COR-L47 (cell line): ENCODE measurements around the gene TMC8.
A peak's percentile ranks its signal among the peaks of the same experiment; 100 is the strongest.
"Not testable (repeated sequence)": the region's sequence is repeated elsewhere in the genome, so short reads cannot be mapped to it uniquely, and the experiment has no call there.

Experiments
- DNase-seq: peaks from one replicate; lab custom pipeline; 2025; lab: John Stamatoyannopoulos, UW

TMC8 gene

DNA sequence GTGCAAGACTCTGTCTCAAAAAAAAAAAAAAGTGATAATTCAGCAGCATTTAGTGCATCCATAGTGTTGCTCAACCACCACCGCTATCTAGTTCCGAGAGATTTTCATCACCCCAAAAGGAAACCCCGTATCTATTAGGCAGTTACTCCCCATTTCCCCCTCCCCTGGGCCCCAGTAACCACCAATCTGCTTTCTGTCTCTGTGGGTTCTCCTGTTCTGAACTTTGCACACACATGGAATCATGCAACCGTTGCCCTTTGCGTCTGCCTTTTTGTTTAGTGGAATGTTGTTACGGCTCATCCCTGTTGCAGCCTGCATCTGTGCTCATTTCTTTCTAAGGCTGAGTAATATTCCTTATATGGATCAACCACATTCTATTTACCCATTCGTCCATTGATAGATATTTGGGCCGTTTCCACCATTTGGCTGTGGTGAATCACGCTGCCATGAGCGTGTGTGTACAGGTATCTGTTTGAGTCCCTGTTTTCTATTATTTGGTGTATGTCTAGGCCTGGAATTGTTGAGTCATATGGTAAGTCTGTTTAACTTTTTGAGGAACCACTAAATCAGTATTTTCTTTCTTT, 29.1 kb downstream of the TMC8 start:
- no peak for DNase-seq

DNA sequence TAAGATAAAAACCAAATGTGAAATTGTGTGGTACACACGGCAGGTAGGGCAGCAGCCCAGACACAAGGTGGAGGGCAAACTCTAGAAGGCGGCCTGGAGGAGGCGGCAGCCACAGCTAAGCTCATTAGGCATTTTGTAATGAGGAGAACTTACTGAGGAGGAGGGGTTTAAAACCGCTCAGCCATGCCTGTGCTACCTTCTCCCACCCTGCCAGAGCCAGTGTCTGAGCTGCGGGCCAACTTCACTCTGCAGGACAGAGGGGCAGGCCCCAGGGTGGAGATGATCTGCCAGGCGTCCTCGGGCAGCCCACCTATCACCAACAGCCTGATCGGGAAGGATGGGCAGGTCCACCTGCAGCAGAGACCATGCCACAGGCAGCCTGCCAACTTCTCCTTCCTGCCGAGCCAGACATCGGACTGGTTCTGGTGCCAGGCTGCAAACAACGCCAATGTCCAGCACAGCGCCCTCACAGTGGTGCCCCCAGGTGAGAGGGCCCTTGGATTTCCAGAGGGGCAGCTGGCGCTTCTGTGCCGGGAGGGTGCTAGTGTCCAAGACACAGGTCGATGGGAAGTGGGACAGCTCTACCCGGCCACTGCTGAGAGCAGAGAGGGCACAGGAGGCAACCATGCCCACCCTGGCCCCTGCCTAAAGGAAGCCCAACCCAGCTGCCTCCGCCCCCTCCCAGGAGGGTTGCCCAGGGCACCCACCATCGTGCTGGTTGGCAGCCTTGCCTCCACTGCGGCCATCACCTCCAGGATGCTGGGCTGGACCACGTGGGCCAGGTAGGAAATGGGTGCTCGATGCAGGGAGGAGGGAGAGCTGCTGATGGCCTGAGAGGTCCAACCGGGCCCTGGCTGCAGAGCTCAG, 33.5 kb downstream of the TMC8 start:
- peak; percentile 49 for DNase-seq

DNA sequence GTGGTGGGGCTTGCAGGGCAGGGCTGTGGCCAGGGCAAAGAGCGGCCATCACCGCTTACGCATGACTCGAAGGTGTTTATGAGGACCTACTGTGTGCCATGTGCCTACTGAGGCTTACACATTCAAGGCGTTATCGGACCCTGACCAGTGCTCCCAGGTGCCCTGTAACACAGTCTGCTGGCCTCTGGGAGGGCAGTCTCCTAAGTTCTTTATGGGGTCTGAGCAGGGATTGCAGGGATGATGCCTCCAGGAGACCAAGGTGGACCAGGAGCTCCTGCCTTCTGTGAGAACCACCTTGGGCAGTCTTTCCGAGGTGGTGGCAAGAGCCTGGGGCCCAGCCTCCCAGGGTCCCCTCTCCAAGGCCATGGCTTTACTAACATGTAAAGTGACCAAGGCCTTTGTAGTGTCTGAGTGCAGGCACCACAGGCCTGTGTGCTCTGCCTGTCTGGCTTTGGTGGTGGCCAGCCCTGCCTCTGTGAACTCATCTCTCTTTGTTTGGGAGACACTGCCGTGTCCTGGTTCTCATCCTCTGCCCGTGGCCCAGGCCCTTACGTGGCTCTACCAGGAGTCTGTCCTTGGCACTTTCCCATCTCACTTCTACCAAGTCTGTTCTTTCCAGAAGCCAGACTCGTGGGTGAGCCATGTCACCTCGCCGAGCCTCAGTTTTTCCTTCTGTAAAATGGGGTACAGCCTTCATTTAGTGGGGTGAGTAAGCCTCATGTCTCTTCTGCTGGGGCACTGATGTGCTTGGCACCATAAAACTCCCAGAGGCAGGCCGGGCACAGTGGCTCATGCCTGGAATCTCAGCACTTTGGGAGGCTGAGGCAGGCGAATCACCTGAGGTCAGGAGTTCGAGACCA, 34.4 kb downstream of the TMC8 start:
- DNase-seq, result no peak

DNA sequence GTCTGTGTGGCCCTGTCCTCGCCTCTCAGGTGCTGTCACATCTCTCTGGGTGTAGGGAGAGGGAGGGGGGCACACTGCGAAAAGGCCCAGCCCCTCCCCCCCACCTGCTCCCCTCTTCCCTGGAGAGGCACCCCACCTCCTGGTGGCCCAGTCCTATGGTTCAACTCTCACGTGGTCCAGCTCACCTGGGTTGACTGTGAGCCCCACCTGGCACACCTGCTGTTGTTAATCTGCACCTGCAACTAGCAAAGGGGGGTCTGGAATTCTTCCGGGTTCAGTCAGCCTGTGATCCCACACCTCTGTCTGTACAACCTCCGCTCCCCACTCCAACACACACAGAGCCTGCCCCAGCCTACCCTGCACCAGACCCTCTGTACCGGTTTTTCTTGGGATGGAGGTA, 35.8 kb downstream of the TMC8 start:
- DNase-seq, result no peak

DNA sequence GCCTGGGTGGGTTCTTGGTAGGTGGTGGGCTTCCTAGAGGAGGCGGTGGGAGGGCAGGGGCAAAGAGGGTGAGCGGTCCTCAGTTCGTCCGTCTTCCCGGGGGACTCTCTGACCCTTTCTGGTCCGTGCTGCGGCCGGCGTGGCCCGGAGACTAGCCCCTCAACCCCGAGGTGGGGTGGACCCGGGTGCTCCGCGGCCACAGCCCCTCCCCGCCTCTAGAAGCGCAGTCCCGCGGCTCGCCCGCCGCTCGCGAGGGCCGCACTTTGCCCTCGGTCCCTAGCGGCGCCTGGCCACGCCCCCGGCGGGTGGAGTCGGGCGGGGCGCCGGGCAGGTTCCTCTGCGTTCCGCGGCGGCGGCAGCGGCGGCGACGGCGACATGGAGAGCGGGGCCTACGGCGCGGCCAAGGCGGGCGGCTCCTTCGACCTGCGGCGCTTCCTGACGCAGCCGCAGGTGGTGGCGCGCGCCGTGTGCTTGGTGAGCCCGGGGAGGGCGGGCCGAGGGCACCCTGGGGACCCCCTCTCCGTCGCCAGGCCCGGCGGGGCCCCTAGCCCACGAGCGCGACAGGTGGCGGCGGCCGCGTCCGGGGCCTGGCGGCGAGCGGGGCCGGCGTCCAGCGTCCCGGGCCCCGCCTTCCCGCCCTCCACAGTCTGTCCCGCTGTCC, 37.8 kb downstream of the TMC8 start, which contains the start of gene SYNGR2:
Gene SYNGR2 (plus strand): TSS at position 340 of the 661 bp plus-strand sequence. CDS start 36 bp downstream, at position 376.
- DNase-seq, result peak; percentile 74

DNA sequence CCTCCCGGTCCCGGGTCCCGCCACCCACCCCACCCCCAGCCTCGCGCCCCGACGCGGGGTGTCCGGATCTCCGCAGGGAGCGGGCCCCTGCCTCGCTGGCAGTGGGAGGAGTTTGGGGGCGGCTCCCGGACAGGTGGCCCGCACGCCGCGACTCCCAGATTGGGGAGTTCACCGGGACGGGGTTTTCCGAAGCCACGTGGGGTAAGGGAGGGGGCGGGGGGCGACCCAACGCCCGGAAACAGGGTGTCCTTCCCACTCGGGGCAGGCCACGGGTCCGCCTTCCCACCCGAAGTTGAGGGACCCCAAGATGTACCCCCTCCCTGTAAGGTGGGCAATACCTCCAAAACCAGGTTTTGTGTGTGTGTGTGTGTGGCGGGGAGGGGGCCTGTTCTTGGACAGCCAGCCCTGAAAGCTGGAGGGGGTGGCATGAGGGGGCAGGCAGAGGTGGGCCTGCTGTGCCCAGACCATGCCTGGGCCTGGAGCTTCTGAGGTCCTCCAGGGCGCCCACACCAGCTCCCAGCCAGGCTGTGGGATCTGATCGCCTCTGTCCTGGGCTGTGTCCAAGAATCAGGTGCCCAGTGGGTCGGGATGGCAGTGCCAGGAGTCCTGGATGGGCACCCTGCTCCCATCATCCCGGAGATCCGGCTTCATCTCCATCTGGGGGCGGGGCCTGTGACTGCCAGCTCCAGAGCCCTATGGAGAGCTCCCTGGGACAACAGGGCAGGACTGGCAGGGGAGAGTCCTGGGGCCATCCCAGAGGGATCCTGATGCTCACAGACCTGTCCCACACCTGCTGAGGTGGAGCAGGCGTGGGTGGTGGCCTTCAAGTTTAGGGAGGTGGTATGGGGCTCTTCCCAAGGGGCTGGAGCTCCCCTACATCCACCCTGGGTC, 38.6 kb downstream of the TMC8 start:
- DNase-seq, result peak; percentile 30

DNA sequence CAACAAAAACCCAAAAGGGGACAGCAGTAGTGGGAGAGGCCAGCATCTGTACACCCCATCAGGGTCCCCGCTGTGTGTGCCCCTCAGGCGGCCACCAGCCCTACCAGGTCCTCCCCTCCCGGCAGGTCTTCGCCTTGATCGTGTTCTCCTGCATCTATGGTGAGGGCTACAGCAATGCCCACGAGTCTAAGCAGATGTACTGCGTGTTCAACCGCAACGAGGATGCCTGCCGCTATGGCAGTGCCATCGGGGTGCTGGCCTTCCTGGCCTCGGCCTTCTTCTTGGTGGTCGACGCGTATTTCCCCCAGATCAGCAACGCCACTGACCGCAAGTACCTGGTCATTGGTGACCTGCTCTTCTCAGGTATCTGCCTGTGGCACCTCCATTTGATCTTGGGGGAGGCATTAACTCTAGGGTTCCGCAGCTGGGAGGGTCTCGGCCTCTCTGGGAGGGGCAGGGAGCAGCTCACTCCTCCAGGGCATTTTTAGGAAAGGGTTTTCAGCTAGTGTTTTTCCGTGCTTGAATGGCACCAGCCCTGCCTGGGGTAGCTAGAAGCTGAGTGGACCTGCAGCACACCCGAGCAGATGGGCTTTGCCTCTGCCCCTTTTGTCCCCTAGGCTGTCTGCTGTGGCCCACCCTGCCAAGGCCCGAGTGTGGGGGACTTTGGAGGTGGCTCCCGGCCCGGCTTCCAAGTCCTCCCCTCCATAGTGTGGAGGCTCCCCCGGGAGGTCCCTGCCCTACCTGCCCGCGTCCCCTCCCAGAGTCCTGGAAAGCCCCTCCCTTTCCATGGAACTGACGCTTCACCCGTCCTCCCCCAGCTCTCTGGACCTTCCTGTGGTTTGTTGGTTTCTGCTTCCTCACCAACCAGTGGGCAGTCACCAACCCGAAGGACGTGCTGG, 40.4 kb downstream of the TMC8 start:
- no peak for DNase-seq

DNA sequence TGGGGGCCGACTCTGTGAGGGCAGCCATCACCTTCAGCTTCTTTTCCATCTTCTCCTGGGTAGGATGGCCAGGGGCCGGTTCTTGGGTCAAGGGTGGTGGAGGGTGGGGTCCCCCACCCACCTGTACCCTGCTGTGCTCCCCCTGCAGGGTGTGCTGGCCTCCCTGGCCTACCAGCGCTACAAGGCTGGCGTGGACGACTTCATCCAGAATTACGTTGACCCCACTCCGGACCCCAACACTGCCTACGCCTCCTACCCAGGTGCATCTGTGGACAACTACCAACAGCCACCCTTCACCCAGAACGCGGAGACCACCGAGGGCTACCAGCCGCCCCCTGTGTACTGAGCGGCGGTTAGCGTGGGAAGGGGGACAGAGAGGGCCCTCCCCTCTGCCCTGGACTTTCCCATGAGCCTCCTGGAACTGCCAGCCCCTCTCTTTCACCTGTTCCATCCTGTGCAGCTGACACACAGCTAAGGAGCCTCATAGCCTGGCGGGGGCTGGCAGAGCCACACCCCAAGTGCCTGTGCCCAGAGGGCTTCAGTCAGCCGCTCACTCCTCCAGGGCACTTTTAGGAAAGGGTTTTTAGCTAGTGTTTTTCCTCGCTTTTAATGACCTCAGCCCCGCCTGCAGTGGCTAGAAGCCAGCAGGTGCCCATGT, 41.1 kb downstream of the TMC8 start:
- DNase-seq, result not testable (repeated sequence)

DNA sequence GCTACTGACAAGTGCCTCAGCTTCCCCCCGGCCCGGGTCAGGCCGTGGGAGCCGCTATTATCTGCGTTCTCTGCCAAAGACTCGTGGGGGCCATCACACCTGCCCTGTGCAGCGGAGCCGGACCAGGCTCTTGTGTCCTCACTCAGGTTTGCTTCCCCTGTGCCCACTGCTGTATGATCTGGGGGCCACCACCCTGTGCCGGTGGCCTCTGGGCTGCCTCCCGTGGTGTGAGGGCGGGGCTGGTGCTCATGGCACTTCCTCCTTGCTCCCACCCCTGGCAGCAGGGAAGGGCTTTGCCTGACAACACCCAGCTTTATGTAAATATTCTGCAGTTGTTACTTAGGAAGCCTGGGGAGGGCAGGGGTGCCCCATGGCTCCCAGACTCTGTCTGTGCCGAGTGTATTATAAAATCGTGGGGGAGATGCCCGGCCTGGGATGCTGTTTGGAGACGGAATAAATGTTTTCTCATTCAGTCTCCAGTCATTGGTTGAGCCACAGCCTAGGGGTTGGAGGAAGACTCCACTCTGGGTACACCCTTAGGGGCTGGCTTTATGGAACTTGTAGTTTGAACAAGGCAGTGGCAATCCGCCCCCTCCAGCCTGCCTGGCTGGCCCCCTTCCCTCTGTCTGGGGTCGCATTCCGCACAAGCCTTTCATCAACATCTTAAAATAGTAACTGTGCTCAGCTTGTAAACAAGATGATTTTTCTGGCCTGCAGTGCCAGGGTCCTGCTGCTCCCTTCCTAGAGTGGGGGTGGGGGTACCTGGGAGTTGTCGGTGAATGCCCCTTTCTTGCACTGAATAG, 41.9 kb downstream of the TMC8 start:
- DNase-seq, result peak; percentile 49

DNA sequence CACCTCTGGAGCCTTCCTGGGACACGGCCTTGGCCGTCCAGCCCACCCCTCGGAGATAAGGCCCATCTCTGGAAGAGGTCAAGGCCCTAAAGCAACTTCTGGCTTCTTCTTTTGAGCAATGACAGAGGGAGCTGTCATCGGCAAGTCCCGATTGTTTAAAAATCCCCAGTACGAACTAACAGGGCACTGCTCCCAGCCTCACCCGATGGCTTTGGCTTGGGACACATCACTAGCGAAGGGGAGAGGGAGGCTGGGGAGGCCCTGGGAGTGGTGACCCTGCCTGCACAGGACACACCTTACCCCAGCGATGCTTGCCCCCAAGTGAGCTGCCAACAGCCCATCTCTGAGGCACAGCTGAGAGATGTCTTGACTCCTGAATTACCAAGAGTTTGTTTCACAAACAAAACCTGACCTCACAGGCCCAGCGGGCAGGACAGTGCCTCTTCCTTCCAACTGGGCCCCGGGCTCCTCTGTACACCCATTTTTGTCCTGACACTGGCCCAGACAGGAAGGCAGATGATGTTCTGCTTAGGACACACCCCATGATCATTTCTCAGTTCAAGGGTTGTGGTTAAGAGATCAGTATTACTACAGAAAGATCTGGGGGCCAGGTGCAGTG, 42.6 kb downstream of the TMC8 start:
- DNase-seq, result no peak

DNA sequence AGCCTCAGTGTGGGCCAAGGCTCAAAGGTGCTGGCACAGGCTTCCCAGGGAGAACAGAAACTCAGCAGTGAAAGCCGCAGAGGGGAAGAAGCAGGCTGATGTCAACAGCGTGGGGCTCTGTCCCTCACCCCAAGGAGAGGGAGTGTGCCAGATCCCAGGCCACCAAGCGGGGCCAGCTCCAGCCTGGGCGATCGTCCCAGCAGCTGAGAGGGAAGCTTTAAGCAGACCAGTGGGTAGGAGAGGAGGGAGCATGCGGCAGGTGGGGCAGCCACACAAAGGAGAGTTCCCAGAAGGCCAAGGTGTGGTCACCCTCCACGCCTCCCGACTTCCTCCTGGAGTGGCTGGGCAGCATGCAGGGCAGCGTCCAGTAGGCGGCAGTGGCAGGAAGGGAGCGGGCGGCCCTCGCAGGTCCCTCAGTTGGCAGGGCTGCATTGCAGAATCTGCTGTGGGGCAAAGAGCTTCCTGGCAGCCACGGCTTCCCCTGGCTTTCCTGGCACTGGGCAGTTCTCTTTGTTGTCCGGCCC, 43.8 kb downstream of the TMC8 start:
- no peak for DNase-seq

DNA sequence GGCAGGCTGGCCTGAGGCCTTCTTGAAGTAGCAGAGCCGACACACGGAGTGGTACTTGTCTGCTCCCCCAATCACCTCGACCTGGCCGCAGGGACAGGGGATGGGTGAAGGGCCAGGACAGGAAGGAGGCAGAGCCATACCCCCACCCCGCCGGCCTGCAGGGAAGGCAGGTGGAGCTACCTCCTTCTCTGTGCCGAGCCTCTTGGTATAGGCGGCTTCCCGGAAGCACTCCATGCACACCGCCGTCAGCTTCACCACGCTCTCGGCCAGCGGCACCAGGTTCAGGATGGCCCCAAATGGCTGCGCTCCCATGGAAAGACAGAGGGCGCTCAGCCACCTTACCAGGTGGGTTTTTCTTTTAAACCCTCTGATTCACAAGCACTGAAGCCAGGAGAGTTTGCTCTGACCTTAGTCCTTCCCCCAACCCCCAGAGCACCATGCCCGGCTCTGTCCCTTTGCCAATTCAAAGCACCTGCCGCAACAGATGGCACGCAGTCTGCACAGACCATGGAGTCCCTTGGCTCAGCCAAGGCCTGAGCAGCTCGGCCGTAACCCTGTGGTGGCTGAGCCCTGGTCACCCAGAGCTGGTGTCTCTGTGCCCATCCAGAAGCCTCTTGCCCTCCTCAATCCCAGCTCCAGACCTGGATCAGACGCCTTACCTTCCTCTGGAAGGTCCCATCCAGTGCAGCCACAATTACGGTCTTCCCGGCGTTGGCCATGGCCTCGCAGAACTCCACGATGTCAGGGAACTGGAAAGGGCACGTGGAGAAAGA, 44.5 kb downstream of the TMC8 start:
- DNase-seq, result no peak

DNA sequence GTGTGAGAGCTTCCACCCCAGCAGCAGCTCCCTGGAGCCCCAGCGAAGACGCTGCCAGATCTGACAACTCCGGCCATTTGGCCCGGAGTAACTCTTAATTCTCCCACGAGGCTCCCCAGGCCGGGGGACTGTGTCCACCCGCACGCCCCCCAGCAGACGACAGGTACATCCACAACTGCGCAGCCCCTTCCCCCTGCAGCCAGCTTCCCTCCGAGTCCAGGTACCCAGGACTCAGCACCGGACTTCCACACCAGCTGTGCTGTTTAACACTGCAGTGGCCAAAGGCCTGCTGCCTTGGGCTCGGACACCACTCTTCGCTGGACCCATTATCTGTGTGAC, 45.0 kb downstream of the TMC8 start:
- no peak for DNase-seq

DNA sequence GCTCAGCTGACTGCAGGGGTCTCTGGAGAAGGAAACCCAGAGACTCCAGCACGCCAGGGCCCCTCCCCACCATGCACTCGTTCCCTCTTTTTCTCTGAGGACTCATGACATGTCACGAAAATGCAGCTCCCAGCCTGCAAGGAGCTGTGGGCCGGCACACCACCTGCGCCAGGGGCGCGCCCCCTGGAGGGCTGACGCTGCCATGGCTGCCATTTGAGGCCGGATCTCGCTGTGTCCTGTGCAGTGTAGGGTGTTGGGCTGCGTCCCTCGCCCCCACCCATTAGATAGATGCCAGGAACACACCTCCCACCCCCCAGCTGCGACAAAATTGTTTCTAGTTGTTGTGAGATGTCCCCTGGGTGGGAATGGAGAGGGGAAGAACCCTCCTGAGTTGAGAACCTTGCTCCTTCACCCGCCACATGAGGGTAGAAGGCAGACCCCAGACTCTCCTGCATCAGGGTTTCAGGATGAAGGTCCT, 46.0 kb downstream of the TMC8 start:
- no peak for DNase-seq

DNA sequence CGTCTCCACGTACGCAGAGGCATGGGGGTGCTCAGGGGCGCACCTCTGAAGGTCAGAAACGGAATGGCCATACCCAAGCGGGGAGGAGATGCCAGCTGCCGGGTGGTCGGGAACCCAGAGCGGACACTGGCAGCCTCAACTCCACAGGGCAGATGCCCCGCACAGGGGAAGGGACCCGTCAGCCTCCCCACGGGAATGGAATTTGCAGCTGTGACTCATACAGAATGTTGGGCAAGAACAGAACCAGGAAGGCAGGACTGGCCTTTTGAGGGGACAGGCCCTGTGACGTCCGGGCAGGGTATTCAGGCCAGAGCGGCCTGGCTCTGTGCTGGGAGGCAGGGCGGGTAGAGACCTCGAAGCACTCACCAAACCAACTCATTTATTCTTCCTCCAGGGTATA, 48.8 kb downstream of the TMC8 start:
- DNase-seq, result no peak

DNA sequence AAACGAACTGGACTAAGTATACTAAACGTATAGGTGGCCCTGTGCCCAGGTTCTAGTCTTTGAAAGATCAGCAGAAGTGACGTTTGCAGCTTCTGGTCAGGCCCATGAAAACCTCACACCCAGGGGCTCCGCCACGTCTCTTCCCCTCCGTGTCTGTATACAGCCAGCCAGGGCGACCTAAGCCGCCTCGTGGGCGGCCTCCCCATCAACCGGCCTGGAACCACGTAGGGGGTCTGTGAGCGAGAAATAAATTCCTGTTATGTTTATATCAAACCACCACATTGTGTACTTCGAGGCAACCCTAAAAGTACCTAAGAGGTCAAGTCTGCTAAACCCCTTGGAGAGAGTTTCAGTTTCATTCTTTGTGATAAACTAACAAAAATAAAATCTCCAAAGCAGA, 49.5 kb downstream of the TMC8 start:
- DNase-seq, result no peak

DNA sequence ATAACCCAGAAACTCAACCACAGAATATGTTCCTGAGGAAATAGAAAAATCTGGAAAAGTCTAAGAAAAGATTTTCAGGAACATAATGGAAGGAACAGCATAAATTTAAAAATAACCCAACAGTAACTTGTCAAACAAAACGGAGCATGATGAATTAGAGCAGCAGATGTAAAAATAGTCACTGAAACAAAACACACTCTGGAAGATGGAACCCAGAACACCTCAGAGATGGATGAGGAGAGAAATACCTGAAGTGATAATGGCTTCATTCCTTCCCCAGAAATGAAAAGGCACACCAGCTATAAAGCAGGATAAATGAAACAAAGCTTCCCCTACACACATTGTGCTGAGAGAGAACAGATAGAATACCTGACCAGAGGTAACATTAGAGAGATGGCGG, 49.9 kb downstream of the TMC8 start:
- no peak for DNase-seq
